HL-60 (cell line): Measurements from ENCODE around the gene PRAMEF5.
"Not testable (repeated sequence)": the region's sequence is repeated elsewhere in the genome, so short reads cannot be mapped to it uniquely, and the experiment has no call there.

Experiments used
- CTCF ChIP-seq: IDR thresholded peaks from one replicate; pipeline ENCODE4 v1.5.1; 2011; ENCODE audit warnings: low read length, control low read depth, inconsistent platforms; ENCODE audit not compliant: insufficient read depth
- GABPA ChIP-seq: IDR thresholded peaks from 2 replicates; pipeline ENCODE4 v1.6.1; 2012; ENCODE audit warnings: low read depth
- POLR2AphosphoS5 ChIP-seq: IDR thresholded peaks from 2 replicates; pipeline ENCODE4 v1.6.1; 2012; ENCODE audit warnings: low read depth
- REST ChIP-seq: IDR thresholded peaks from 2 replicates; pipeline ENCODE4 v1.6.1; 2012; ENCODE audit warnings: low read depth; ENCODE audit not compliant: insufficient replicate concordance
- SPI1 ChIP-seq: IDR thresholded peaks from 2 replicates; pipeline ENCODE4 v1.6.1; 2012; ENCODE audit warnings: low read depth, mild to moderate bottlenecking, borderline replicate concordance

GRCh38 chr1:13285037-13285436, 31.0 kb downstream of the PRAMEF5 start, which contains the start of gene PRAMEF8:
- not testable (repeated sequence) for TF ChIP-seq CTCF, POLR2AphosphoS5, GABPA, REST, SPI1
